NCI-H146 treated with DMSO at 0.1 percent for 48 hours (cell line): ENCODE data around the gene ASRGL1.
"Not testable (repeated sequence)": the region's sequence is repeated elsewhere in the genome, so short reads cannot be mapped to it uniquely, and the experiment has no call there.

Experiments
- DNase-seq: peaks from one replicate; lab custom pipeline; 2025; ENCODE audit not compliant: unreplicated experiment; lab: John Stamatoyannopoulos, UW

The ASRGL1 gene

DNA sequence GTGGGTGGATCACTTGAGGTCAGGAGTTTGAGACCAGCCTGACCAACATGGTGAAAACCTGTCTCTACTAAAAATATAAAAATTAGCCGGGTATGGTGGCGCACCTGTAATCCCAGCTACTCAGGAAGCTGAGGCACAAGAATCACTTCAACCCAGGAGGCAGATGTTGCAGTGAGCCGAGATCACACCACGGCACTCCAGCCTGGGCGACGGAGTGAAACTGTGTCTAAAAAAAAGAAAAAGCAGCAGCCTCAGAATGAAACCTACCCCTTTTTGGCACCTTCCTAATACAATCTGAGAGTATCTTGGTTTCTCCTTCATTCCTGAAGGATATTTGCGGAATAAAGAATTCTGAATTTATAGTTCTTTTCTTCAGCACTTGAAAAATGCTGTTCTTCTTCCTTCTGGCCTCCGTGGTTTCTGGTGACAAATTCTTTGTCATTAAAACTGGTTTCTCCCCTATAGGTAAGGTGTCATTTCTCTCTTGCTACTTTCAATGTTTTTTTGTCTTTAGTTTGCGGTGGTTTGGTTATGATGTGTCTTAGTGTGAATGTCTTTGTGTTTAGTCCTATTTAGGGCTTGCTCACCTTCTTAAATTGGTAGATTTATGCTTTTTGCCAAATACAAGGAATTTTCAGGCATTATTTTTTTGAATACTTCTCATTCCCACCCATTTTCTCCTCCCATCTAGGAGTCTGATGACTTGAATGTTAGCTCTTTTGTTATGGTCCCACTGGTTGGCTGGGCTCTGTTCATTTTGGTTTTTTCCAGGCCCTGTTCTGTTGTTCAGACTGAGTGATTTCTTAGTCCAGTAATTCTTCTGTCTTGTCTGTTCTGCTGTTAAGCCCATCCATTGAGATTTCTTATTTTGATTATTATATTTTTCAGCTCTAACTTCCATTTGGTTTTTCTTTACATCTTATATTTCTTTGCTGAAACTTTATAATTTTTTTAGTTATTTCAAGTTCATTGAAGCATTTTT, 15.4 kb downstream of the ASRGL1 start:
- no peak for DNase-seq

DNA sequence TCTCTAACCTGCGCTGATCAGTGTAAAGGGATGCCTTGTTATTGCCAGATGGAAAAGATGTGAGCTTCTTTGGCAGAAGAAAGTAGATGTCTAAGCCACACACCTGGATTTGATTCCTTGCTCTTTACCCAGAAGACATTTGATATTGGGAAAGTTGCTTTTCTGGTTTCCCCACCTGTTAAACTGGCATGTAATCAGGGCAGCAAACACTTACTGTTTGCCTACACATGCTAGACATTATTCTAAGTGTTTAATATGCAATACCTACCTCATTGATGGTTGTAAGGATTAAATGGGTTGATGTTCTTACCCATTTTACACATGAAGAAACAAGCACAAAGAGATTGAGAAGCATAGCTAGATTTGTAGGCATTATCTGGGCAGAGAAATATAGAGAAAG, 16.6 kb downstream of the ASRGL1 start:
- DNase-seq = no peak

DNA sequence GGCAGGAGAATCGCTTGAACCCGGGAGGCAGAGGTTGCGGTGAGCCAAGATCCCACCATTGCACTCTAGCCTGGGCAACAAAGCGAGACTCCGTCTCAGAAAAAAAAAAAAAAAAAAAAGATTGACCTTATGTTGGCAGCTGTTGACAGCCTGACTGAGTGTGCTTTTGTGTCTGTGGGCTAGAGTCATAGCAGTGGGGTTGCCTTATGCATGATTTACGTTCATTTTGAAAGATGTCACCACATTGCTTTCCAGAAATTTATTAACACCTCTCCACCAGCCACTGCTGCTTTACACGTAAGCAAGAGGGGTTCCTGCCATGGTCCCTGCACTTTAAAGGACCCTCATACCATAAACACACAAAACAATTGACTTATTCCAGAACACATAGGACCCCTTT, 21.0 kb downstream of the ASRGL1 start:
- DNase-seq = no peak

DNA sequence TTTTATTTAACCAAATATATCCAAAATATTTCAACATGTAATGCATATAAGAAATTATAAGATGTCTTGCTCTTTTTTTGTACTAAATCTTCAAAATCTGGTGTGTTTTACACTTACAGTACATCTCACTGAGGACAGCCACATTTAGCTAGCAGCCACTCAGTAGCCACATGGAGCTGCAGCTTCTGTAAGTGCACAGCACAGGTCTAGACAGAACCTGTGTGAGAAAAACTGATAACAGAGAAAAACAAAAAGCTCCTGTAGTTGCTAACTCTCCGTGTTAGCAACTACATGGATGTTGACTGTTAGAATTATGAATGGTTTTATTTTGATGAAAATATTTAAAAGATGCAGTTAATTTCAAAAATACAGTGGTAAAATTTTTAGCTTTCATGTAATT, 22.2 kb downstream of the ASRGL1 start:
- DNase-seq = no peak

DNA sequence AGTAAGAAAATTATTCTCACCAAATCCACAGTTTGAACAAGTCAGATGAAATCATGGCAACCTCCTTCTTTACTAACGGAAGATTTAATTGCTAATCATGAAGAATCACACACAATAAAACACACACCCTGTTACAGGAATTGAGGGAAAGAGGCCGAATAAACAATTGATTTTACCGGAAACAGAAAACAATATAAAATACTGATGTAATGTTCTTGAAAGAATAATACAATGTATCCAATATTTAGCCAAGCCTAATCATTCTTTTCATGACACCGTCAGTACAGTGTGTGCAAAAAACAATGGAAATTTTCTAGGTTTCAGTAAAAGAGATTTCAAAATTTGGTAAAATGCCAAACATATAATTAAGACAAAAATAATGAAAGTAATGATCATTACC, 23.4 kb downstream of the ASRGL1 start:
- no peak for DNase-seq

DNA sequence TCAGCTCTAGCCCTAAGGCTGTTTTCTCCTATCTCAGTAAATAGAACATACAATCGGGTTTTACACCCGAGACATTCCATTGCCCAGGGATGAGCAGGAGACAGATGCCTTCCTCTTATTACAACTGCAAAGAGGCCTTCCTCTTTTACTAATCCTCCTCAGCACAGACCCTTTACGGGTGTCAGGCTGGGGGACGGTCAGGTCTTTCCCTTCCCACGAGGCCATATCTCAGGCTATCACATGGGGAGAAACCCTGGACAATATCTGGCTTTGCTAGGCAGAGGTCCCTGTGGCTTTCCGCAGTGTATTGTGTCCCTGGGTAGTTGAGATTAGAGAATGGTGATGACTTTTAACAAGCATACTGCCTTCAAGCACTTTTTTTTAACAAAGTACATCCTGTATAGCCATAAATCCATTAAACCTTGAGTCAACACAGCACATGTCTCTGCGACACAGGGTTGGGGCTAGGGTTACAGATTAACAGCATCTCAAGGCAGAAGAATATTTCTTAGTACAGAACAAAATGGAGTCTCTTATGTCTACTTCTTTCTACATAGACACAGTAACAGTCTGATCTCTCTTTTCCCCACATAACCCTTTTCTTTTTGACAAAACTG, 31.7 kb downstream of the ASRGL1 start:
- DNase-seq = not testable (repeated sequence)

DNA sequence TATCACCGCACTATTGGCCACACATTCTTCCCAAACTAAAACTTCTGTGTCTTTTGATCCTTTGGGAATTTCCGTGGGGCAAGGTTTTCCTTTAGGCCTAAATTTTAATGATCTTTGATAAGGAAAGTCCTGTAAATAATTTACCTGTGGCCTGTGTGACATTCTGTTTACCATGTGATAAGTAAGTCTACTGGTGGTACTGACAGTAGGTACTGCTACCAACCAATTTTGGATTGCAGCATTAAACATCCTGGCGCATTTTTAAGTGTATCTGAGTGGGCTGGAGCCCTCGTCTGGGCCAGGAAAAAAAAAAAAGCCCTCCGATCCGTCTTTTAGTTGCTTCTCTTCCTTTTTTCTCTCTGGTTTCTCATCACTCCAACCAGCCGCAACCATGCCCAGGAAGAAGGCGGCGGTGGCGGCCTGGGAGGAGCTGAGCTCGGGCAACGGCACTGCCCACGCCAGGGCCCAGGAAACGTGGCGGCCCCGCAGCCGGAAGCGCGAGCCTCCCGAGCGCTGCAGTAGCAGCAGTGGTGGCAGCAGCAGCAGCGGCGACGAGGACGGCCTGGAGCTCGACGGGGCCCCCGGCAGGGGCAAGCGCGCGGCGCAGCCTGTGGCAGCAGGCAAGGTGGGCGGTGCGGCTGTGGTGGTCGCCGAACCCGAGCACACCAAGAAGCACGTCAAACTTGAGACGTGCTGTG, 33.6 kb downstream of the ASRGL1 start:
- DNase-seq = no peak

DNA sequence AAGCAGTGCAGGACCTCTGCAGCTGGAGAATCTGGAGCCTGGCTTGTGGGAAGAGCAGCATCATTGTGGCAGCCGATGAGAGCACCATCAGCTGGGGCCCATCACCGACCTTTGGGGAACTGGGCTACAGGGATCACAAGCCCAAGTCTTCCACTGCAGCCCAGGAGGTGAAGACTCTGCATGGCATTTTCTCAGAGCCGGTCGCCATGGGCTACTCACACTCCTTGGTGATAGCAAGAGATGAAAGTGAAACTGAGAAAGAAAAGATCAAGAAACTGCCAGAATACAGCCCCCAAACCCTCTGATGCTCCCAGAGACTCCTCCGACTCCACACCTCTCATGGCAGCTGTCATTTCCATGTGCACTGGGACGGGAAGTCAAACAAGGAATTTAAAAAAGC, 35.6 kb downstream of the ASRGL1 start:
- DNase-seq = no peak

DNA sequence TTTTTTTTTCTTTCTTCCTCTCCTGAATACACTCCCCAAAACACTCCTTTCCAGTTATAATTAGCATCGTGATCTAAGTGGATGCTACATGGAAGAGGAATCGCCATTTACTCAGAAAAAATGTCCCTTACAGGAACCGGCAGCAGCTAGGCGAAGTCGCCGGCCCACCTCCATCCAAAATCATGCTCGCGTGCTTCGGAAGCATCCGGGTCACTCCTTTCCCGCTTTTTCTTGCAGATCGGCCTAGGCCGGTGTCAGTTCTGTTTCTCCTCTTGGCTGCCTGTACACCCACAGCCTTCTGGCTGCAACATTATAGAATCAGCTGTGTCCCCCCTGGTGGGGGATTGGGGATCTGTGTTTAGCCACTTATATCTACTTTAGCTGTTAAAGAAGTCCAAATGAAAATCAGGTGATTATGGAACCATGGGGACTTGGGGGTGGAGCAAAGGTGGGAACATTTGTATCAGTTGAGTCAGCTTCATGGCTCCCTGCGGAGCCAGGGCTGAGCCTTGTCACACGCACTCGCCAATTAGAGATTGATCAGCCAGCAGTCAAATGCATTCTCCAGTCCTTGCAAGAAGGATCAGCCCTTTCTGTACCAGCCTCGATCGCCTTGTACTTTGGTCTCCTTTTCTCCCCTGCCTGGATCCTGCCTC, 36.3 kb downstream of the ASRGL1 start:
- no peak for DNase-seq

DNA sequence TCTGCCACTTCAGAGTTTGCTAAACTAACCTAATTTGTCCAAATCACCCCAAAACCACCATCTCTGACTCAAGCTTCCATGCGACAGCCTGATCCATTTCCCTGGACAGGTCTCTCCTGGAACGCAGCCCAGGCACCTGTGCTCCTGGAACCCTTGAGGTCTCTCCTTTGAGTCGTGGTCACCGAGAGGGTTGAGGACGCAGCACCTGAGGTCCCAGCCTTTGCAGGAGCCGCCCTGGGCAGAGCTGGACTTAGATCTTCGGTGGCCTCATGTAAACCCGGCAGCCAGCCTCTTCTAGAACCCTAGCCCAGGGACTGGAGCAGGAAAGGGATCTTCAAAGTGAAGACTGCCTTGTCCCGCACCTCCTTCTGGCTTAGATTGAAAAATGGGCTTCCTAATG, 37.6 kb downstream of the ASRGL1 start:
- no peak for DNase-seq

DNA sequence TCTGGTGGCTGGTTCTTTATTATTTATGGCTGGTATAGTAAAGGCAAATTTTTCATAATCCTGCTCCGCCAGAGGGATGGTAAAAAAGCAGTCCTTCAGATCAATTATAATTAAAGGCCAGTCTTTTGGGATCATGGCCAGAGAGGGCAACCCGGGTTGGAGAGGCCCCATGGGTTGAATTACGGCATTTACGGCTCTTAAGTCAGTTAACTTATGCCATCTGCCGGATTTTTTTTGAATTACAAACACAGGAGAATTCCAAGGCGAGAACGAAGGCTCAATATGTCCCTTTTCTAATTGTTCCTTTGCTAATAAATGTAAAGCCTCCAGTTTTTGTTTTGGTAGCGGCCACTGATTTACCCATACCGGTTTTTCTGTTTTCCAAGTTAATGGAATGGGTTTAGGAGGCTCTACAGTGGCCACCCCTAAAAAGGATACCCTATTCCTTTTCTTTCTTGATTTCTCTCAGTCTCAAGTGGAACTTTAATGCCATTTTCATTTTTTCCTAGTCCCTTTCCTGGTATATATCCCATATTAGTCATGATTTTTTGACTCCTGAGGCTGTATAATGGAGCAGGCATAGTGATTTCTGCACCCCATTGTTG, 41.3 kb downstream of the ASRGL1 start:
- peak; percentile 19 for DNase-seq

DNA sequence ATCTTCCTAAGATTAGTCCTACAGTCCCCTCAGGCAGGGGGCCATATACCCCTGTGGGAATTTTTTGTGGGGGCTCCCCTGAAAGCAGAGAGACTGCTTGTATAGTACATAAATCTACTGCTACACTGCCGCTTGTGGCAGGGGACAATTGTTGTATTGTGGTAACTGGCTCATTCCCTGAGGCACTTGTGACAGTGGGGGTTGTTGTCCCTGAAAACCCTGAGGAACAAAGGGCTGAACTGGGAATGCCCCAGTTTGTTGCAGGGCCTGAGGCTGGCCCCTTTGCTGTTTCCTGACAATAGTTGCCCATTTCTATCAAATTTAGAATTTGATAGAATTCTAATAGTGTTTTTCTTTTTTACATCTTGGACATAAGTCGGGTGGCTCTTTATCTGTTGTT, 42.3 kb downstream of the ASRGL1 start:
- DNase-seq = not testable (repeated sequence)

DNA sequence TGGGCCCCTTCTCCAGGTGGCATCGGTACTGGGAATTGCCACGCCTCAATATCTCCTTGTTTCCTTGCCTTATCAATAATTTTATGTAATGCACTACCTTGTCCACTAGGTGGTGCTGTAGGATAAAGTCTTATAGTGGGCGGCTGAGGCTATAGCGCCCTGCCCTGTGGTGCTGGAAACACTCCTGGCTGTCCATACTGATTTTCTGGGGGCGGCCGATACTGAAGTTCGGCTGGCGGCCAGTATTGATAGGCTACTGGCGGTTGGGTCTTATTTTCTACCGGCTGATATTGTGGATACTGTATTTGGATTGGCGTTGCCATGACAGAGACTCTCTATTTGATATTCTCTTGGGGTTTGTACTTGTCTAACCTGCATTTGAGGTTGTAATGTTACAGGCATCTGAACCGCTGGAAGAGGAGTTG, 43.6 kb downstream of the ASRGL1 start:
- DNase-seq = peak; percentile 81

DNA sequence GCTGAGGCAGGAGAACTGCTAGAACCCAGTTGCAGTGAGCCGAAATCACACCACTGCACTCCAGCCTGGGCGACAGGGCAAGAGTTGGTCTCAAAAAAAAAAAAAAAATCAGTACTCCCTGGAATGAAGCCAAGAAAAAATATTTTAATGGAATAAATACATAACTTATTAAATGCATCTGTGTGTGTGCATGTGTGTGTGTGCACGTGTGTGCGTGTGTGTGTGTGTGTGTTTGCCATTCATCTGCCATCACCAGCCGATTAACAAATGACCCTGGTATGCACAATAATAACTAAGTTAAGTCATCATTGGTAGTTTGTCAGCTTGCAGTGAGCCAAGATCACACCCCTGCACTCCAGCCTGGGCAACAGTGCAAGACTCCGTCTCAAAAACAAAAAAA, 46.6 kb downstream of the ASRGL1 start:
- no peak for DNase-seq

DNA sequence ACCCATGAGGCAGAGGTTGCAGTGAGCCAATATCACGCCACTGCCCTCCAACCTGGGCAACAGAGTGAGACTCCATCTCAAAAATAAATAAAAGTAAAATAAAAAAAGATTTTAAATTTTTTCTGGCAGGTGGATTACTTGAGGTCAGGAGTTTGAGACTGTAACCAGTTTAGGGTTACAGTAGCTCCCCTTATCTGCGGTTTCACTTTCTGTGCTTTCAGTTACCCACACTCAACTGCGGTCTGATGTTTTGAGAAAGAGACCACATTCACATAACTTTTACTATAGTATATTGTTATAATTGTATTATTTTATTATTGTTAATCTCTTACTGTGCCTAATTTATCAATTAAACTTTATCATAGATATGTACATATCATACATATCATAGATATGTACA, 48.8 kb downstream of the ASRGL1 start:
- not testable (repeated sequence) for DNase-seq

DNA sequence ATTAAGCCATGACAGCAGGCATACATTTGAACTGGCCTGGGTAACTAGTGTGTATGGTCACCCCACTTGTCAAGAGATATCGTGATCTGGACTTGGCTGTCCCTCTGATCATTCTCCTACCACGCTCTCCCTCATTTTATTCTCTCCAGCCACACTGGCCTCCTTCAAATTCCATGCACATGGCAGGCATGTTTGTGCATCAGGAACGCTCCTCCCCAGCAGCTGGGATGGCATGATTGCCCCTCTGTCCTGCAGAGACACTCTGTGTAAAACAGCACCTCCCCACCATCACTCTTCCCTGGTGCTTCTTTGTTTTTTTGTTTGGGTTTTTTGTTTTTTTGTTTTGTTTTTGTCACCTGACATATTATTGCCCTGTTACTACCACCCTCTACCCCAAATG, 50.1 kb downstream of the ASRGL1 start:
- DNase-seq = no peak

DNA sequence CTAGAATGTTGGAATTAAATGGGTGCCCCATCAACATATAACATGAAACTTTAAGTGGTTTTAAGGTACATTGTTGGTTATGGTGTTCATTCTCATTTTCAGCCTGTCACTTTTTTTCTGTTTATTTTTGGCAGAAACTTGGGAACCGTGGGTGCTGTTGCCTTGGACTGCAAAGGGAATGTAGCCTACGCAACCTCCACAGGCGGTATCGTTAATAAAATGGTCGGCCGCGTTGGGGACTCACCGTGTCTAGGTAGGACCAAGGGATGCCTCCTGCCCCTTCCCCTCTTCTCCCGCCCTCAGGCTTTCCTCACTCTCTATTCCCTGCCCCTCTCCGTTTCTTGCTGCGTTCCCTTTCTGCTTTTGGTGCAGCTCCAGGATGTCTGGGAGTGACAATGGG, 51.8 kb downstream of the ASRGL1 start:
- no peak for DNase-seq

DNA sequence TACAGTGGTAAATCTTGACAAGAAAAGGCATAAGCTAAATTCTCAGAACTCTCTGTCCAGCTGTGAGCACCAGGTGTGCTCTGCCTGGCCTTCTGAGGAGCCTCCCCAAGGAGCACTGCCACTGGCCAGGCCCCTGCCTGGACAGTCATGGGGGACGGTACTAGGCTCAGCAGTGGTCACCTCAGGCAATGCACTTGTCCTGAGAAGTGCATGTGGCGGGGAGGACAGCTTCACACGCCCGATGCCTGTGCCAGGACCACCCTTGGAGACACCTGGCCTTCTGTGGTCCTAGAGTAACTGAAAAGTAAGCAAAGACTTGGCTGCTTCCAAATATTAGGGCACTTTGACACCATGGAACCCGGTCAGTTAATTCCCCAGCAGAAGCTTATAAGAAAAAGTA, 53.0 kb downstream of the ASRGL1 start:
- no peak for DNase-seq

DNA sequence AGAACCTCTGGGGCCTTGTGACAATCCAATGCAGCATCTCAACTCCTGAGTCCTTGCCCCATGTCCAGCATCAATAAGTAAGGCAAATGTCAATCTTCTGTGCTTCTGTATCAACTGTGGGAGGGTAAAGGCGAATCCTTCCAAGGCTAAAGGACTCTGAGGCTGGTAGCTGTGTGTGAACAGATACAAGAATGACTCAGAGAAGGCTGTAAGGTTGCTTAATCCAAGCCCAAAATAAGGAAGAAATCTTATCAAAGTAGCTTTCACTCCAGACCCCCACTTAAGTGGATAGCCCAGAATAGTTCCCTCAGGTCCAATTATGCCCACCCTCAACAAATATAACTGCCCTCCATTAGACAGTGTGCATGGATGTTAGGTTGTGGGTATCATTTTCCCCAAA, 53.5 kb downstream of the ASRGL1 start:
- DNase-seq = no peak

DNA sequence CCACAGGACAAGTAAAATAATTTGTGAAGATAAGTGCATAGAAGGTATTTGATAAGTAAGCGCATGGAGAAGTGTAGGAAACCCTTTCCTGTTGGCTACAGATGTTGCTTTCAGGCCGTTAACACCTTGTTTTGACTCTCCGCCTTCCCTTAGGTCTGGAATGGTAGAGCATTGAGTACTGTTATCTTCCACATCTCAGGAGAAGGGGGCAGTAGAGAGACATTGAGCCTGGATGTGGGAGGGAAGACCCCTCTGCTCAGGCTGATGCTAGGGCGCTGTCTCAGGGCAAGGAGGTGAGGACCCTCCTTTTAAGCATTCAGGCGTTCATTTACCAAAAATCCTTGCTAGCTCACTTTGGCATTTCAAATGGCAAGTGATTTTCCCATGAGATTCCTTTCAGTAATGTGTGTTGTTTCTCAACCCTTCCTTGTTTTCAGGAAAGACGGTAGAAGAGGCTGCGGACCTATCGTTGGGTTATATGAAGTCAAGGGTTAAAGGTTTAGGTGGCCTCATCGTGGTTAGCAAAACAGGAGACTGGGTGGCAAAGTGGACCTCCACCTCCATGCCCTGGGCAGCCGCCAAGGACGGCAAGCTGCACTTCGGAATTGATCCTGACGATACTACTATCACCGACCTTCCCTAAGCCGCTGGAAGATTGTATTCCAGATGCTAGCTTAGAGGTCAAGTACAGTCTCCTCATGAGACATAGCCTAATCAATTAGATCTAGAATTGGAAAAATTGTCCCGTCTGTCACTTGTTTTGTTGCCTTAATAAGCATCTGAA, 54.6 kb downstream of the ASRGL1 start:
- DNase-seq = no peak
